A549 treated with CpdA at 1 μM for 4 hours (cell line): Measurements from ENCODE around the gene PRRC1. TPM values are rescaled to one million over a fixed set of nuclear protein-coding genes. Genes with fewer than 3 reads are reported as not detected.

ENCODE experiments used
- total RNA-seq: library from RNA; stranded (reverse); fragments of 200-300 nt; extraction: Qiagen RNA extraction; gene quantifications from 5 replicates; pipeline ENCODE4 v1.2.3, GENCODE V29; 2022; ENCODE audit warnings: low read depth

Gene PRRC1
- 44.7 to 51.4 TPM (median 51.1 TPM) in 5 replicates for total RNA-seq

GRCh38 chr5:127517480-127518318 lies at the start of gene PRRC1:
Gene PRRC1, plus strand, starts transcription at chr5:127517640. Its CDS starts 5,840 bp downstream, at chr5:127523480.

Other genes starting within 250 kb of the PRRC1 start
- gene MEGF10, start 226.8 kb upstream of the PRRC1 start, total RNA-seq, result not detected in 5 replicates
- not detected in 5 replicates for gene CTXN3, start 131.4 kb downstream of the PRRC1 start, total RNA-seq
- not detected in 5 replicates for gene CCDC192, start 185.8 kb downstream of the PRRC1 start, total RNA-seq